HTERT RPE-1 (cell line): ENCODE data around the gene PF4V1.

ENCODE experiments used
- in situ Hi-C: fragments of 300-500 bp; cut with MboI; formaldehyde crosslinking; loops from 4 replicates; pipeline ENCODE4 v1.14.3; 2020; ENCODE audit warnings: low sequenced_read_pairs

Gene PF4V1, protein sequence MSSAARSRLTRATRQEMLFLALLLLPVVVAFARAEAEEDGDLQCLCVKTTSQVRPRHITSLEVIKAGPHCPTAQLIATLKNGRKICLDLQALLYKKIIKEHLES

DNA sequence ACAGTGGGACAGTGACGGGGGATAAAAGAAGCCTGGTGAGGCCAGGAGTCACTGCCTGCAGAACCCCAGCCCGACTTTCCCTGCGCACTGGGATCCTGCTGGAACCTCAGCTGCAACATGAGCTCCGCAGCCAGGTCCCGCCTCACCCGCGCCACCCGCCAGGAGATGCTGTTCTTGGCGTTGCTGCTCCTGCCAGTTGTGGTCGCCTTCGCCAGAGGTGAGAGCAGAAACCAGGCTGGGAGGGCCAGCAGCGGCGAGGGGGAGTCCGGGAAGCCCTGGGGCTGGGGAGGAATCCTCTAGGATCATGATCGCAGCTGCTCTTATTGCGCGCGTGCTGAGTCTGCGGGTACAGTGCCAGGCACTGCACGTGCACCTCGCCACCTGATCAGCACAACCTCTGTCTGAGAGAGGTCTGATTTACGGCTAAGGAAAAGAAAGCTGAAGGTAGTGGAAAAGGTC, at the start of gene PF4V1:
Gene PF4V1 (plus strand): TSS at position 51 of the 459 bp plus-strand sequence. CDS start 67 bp downstream, at position 118.
- in situ Hi-C loops: no loop called here

DNA sequence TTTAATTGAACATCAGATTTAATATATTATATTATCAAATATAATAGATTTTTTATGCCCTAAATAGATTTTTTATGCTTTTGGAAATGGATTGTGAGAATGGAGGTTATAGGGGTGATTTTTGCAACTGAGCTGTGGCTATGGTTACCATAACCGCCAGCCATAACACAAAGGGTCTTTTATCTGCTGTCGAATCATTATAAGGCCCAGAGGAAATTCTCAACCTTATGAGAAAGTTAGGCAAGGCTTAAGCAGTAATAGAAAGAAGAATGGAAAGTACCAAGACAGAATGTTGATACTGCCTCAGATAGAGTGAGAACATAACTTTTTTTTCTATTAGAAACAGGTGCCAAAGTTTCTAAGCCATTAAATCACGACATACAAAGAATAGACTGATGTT, 42.9 kb upstream of the PF4V1 start:
- in situ Hi-C loops: no loop called here

DNA sequence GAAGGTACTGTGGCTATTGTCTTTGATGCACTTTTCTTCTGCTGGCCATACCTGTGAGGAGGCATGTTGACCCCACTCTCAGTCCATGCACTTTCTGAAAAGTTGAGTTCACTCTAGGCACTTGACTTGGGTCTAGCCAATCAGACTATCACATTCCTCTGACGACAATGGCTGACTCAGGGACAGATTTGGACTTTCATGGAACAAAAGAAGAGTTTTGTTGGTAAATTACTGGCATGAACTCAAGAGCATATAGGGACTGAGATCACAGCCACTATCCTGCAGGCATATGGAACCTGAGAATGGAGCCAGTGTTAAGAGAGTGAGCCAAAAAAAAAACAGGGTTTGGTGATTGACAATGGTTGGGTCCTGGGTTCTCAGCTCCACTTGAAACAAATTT, 41.3 kb upstream of the PF4V1 start:
- in situ Hi-C loops: no loop called here

DNA sequence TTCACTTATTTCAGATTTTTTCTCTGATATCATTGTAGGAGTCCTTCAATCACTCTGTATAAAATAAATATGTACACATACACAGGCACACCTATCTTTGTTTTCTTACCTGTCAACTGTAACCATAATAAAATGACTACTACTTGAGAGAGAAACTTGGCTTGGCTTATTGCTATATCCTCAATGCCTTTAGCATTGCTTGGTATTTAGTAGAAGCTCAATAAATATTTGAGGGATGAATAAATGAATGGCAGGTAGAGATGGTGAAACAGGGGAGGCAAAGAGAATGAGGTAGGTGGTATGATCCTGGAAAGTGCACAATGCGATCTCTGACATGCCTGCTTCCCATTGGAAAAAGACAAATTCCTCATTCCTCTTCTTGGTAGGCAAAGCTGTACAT, 38.4 kb upstream of the PF4V1 start:
- in situ Hi-C loops: no loop called here

DNA sequence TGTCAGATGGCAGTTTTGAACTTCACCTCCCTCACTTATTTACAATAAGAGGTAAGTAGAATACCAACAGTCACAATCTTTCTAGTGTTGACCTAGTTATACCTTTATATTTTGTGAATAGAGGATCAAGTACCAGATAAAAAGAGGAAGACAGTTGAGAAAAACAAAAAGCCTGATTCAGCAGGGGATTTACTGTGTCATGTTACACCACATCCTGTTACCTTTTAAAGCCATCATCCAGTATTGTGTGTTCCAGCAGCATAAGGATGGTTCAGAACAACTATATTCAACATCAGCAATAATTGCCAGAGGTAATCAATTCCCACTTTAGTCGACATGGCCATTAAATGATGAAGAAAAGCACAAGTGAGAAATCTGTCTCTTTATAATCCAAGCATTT, 38.0 kb upstream of the PF4V1 start:
- in situ Hi-C loops: no loop called here

DNA sequence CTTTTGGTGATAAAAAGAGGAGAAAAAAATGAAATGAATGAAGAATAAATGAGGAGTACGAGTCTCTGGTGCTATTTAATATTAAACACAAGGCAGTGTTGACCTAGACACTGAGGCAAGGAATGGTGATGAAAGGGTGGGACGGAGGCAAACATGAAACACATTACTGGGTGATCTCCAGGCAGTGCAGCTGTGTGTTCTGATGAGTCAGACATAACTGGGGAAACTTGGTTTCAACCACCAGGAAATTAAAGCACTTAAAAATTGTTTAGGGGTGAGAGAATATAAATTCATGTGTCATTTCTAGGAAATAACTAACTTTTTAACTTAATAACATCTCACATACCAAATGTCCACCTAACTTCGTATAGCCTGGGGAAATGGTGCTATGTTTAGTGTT, 36.3 kb upstream of the PF4V1 start:
- in situ Hi-C loops: no loop called here

DNA sequence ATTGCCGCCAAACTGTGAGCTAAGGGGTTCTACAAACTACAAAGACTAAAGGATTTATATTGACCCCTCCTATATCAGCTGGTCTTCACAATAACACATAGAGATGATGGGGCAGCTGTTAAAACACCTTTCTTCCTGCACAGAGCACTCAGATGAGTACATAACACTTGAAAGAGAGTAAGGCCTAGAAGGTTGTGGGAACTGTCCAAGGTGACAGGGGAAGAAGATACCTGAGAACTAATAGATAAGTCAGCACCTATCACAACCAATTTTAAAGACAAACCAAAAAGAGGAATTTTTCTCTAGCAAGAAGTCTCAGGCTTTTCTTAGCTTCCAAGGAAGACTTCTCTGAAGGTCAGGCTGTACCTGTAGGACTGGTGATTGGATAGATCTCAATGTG, 35.8 kb upstream of the PF4V1 start:
- in situ Hi-C loops: no loop called here

DNA sequence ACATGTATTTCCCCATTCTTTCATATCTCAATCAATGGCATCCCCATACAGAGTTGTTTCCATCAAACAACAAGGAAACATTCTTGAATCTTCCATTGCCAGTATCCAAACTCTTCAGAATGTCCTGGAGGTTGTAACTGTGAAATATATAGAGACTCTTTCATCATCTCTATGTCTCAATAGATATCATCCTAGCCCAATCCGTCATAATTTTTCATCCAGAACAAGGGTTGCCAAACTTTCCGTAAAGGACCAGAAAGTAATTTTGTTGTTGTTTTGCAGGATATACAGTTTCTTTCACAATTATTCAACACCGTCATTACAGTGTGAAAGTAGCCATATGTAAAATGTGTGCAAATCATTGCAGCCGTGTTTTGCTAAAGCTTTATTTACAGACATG, 31.8 kb upstream of the PF4V1 start:
- in situ Hi-C loops: no loop called here

DNA sequence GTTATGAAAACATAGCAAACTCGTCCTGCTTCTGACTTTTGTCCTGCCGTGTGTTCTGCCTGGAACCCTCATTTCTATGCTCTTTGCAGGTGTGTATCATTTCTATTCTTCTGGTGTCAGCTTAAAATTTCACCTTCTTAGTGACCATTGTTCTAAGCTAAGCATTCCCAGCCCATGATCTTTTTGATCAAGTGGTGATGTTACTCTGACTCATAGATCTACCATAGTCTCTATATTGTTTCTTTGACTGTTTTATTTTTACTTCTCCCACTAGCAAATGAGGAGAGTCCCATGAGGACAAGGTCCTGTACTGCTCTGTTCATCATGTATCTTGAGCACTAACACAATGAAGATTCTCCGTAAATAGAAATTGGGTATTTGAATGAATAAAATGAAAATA, 30.7 kb upstream of the PF4V1 start:
- in situ Hi-C loops: no loop called here

DNA sequence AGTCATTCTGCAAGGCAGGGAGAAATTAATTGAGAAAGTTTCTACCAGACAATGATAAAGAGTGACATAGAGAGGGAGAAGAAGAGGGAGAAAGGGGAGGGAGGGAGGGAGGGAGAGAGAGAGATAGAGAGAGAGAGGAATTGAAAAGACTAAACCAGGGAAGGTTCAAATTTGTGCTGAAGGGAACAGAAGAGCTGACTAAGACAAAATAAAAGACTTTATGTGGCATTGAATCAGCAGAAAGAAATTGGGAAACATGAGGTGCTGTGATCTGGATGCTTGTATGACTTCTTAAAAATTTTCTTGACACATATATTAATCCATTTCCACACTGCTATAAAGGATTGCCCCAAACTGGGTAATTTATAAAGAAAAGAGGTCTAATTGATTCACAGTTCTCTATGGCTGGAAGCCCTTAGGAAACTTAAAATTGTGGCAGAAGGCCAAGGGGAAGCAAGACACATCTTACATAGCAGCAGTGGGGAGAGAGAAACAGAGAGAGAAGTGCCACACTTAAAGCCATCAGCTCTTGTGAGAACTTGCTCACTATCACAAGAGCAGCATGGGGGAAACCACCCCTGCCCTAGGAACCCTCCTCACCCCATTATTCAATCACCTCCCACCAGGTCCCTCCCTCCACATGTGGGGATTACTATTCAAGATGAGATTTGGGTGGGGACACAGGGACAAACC, 30.1 kb upstream of the PF4V1 start:
- in situ Hi-C loops: no loop called here

DNA sequence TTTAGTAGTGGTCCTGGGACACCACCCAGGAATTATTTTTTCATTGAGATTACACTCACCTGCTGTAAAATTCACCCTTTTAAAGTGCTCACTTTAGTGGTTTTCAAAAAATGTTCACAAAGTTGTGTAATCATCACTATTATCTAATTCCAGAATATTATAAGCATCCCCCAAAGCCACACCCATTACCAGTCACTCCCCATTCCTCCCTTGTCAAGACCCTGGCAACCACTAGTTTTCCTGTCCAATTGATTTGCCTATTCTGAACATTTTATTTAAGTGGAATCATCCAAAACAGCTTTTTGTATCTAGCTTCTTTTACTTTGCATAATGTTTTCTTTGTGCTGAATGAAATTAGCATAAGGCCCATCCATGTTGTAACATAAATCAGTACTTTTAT, 29.3 kb upstream of the PF4V1 start:
- in situ Hi-C loops: no loop called here

DNA sequence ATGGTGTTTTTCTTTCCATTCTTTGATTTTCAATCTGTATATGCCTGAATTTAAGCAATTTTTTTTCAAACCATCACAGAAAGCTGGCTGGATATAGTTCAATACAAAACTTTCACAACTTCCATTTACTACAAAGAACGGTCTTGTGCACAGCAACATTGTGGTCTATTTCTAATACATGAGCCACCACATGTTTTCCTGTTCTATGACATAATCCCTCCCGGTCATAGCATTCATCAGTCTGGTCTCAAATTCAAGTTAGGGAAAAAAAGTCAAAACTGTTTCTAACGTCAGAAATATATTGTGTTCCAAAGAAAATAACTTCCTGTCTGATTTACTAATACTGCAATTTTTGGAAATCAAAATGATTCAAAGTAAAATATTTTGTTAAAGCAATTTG, 24.1 kb upstream of the PF4V1 start:
- in situ Hi-C loops: no loop called here

DNA sequence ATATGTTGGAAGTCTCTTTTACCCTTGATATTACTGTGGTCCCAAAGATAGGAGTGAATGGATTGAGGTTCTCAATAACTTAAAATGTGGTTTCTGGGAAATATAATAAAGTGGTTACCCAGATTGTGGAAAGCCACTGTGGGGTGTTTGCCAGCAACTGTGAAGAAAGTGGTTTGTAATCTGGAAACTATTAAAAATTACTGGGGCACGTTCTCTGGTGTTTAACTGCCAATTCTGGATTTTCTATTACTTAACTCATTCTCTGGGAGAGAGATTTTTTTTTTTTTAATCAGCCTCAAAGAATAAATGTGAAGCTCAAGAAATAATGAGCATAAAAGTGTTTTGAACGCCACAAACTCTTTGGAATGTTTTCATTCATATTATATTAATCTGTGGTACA, 21.5 kb upstream of the PF4V1 start:
- in situ Hi-C loops: no loop called here

DNA sequence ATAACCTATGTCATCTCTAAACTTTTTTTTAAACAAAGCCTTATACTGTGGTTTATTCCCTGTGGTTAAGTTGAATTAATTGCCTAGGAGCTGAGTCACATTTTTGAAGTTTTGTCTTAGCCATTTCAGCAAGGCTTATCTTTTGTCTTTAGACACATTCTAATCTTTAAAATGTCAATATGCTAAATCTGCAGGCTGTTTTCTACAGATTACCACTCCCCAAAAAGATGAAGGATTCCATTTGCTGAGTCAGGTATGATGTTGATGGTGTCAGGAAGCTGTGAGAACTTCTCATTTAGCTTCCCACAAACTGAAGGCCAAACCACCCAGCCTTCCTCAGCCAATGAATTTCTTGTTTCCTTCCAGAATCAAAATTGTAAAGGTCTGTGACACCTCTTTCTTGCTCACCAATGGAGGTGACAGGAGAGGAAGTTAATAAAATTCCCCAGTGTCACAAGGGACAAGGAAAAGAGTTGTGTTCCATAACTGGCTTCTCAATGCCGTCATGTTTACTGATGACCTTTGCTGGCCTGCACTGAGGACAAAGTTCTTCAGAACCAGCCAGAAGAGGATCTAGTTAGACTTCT, 20.4 kb upstream of the PF4V1 start:
- in situ Hi-C loops: no loop called here

DNA sequence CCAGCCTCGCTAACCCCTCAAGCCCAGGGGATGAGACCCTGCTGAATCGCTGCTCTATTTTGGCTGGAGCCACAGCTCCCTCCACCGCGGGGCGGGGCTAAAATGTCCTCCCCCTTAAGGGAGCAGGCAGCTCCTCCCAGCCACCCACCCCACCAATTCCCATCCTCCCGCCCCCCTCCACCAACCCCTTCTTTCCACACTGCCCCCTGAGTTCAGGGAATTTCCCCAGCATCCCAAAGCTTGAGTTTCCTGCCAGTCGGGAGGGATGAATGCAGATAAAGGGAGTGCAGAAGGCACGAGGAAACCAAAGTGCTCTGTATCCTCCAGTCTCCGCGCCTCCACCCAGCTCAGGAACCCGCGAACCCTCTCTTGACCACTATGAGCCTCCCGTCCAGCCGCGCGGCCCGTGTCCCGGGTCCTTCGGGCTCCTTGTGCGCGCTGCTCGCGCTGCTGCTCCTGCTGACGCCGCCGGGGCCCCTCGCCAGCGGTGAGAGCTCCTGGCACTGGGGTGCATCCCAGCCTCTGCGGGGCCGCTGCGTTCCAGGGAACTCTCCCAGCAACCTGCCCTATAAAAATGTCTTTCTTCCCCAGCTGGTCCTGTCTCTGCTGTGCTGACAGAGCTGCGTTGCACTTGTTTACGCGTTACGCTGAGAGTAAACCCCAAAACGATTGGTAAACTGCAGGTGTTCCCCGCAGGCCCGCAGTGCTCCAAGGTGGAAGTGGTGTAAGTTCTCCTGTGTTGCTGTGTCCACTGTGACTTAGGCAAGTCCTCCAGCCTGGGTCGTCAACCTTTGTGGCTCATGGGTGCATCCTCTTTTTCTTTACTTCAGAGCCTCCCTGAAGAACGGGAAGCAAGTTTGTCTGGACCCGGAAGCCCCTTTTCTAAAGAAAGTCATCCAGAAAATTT, 16.5 kb upstream of the PF4V1 start, which contains the start of gene CXCL6:
Gene CXCL6 (plus strand): TSS at position 306 of the 907 bp plus-strand sequence. CDS start 73 bp downstream, at position 379.
- in situ Hi-C loops: no loop called here

DNA sequence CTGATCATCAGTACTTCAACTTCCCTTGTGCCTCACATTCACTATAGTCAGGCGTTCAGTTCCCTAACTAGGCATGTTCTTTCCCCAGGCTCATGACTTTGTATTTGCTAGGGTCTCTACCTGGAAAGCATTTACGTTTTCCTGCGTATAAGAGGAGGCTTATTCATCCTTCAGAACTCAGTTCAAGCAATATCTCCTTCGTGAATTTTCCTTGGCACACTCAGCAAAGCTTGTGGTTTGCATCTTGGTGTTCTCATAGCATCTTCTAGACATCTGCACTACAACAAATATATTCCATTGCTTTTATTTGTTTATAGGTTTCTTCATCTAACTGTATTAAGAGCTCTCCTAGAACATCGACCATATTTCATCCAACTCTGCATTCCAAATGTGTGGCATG, 14.0 kb upstream of the PF4V1 start:
- in situ Hi-C loops: no loop called here

DNA sequence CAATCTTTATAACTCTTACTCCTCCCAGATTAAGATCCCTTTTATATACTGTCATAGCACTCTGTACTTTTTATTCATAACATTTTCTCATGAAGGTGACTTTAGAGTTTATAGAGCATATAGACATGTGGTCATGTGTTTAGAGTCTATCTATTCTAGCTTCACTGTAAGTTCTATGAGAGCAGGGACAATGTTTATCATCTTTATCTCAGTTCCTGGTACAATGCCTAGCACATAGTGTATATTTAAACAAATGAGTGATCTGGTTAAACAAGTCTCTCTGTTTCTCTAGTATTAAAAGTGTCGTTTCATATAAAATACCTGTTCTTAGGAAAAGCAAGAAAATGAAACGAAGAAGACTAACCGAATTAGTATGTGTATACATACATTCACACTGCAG, 13.4 kb upstream of the PF4V1 start:
- in situ Hi-C loops: no loop called here

DNA sequence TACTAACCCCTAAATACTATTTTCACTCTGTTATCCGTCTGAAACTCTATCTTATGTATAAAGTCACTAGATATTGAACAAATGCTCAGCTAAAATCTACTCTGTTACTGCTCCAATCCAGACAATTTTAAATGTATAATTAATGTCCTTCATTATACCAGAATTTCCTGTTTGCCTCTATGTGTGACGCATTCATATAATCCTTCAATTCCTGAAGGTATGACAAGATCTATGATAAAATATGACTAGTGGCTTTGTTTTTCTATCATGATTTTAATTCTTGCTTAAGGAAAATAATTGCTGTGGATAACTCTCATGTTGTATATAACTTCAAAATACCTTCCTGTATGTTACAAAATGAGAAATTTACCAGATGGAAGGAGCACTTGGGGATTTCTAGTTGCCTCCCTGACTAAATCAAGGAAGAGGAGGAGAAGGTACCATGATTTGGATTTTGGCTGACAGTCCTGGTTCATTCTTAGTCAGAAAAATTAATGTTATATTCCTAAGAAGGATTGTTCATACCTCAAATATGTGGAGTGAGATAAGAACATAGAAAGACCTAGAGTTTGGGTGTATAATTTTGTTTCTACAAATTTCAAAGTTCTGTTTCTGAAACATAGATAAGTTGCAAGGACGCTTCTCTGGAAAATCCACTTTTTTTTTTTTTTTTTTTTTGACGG, 11.7 kb upstream of the PF4V1 start:
- in situ Hi-C loops: no loop called here

DNA sequence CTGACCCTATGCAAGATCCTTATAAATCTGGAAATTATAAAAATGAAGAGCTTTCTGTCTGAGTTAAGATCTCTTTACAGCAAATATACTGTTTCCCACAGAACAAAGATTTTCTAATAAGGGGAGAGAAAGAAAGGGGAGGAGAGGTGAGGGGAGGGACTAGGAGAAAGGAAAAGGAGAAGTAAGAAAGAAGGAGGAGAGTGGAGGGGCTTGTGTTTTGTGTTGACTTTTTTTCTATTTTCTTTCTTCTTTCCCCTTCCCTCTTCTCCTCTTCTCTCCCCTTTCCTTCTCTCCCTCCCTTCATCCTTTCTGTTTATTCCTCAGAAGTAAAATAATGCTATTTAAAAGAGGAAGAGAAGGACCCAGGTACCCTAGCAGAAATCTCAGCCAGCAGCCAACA, 10.4 kb upstream of the PF4V1 start:
- in situ Hi-C loops: no loop called here

DNA sequence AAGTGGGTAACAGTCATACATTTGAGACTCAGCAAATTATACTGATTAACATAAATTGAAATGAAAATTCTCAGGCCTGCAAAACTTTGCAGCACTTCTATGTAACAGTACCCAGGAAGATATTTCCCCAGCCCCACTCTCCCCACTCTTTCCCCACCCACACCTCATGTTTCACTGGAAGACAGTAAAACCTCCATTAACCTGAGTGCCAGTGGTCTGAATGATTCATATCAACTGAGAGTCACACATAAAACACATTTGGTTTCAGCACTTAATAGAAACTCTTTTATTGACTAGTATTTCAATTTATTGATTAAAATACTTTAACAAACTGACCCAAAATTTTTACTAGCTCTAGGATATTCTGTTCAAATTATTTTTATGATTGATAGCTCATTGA, 9.7 kb upstream of the PF4V1 start:
- in situ Hi-C loops: no loop called here

DNA sequence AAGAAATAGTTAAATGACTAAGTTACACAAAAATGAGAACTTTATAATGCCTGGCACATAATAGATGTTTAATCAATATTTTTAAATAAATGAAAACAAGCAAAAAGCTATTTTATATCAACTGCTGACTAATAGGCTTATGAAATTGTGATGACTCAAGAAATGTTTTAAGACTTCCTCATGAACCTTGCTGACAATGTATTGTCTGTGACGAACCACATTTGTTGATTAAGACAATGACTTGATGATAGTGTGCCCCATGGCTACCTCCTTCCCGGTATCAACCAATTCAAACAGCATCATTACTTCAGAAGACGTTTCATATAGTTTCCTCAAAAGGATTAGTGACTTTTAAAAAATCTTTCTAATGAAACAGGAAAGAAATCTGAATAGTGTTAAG, 8.8 kb upstream of the PF4V1 start:
- in situ Hi-C loops: no loop called here
